BLaER1 treated with 17β-estradiol and CSF1 and Interleukin-3, amounts not matched to agents 10 nM and 100 nM (cell line): ENCODE results near the gene UGT1A5.

ENCODE experiments used
- H3K27ac ChIP-seq, 11 experiments: shearing (Covaris generic); formaldehyde crosslinking; 2 replicates each; pipeline ENCODE4 v1.8.1; 2022
- H3K27me3 ChIP-seq, 11 experiments: shearing (Covaris generic); formaldehyde crosslinking; 2 replicates each; pipeline ENCODE4 v1.8.1; 2022
- H3K36me3 ChIP-seq, 11 experiments: shearing (Covaris generic); formaldehyde crosslinking; 2 replicates each; pipeline ENCODE4 v1.8.1; 2022
- H3K4me1 ChIP-seq, 10 experiments: shearing (Covaris generic); formaldehyde crosslinking; 2 replicates each; pipeline ENCODE4 v1.8.1; 2022
- H3K4me2 ChIP-seq, 11 experiments: shearing (Covaris generic); formaldehyde crosslinking; 2 replicates each; pipeline ENCODE4 v1.8.1; 2022
- H3K4me3 ChIP-seq, 10 experiments: shearing (Covaris generic); formaldehyde crosslinking; 2 replicates each; pipeline ENCODE4 v1.8.1; 2022
- H3K9ac ChIP-seq, 11 experiments: shearing (Covaris generic); formaldehyde crosslinking; 2 replicates each; pipeline ENCODE4 v1.8.1; 2022
- H3K9me3 ChIP-seq, 11 experiments: shearing (Covaris generic); formaldehyde crosslinking; replicated peaks in 1 of 11; 2 replicates each; pipeline ENCODE4 v1.8.1; 2022
- H4K20me1 ChIP-seq, 11 experiments: shearing (Covaris generic); formaldehyde crosslinking; 2 replicates each; pipeline ENCODE4 v1.8.1; 2022
- Cebpa-rat ChIP-seq, 11 experiments: shearing (Covaris generic); IDR thresholded peaks; 2 replicates each; pipeline ENCODE4 v1.8.1; 2022

Gene UGT1A5

DNA sequence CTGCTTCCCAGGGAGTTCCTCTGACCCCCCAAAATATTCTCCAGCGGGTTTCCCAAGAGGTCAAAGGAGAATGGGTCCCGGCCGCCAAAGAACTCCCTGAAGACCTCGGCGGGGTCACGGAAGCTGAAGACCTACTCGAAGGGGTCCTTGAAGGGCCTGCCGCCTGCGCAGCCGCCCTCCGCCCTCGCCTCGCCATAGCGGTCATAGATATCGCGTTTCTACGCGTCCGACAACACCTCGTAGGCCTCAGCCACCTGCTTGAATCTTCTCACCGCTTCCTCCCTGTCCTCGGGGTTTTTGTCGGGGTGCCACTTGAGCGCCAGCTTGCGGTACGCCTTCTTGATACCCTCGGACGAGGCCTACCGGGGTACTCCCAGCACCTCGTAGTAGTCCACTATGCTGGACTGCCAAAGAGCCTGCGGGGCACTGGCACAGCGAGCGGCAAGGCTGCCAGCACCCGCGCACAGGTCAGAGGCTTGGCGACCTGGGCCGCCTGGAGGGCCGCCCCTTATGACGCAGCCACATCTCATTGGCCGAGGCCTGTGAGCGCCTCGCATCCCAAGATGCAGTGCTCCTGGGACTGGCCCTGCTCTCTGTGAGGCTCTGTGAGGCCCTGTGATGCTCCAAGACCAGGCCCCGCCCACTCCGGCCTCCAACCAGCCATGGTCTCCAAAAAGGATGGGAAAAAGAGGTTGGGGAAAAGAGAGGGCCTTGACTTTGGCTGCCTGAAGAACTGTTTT is 42.3 kb downstream of the UGT1A5 start:
- Histone ChIP-seq H3K27me3 (no peaks in the 10 kb centered on the region), H4K20me1 (no peaks in the 10 kb centered on the region), H3K4me1 (no peaks in the 10 kb centered on the region), H3K36me3 (0 out of 22 replicates have a peak, but pooled peaks cover 0 to 4% (median 0%) of the 10 kb centered on the region in 11 experiments), H3K9ac (no peak overlapping the region), H3K4me2 (no peak overlapping the region), H3K27ac (no peak overlapping the region), H3K4me3 (no peak overlapping the region), H3K9me3 (peaks cover 32 to 47% (median 42%) of the 10 kb centered on the region in 11 experiments)
- no peak for TF ChIP-seq Cebpa-rat (IDR thresholded peaks at IDR 0.05)

- no peaks in the 10 kb centered on the region for H4K20me1 ChIP-seq
- no peak overlapping the region for H3K4me3 ChIP-seq
- no peak overlapping the region for H3K9ac ChIP-seq
- H3K27ac ChIP-seq: no peak overlapping the region
- H3K9me3 ChIP-seq: peaks cover 17 to 32% (median 27%) of the 10 kb centered on the region in 11 experiments
- no peak overlapping the region for H3K4me2 ChIP-seq
- H3K4me1 ChIP-seq: no peaks in the 10 kb centered on the region
- TF ChIP-seq Cebpa-rat (IDR thresholded peaks at IDR 0.05): no peak
- no peaks in the 10 kb centered on the region for H3K27me3 ChIP-seq
- no peaks in the 10 kb centered on the region for H3K36me3 ChIP-seq
Measured at GRCh38 chr2:233756429-233757081, 43.8 kb downstream of the UGT1A5 start.

GRCh38 chr2:233758141-233758540 is 45.4 kb downstream of the UGT1A5 start:
- no peak overlapping the region for H3K27ac ChIP-seq
- no peak overlapping the region for H3K4me2 ChIP-seq
- no peak overlapping the region for H3K4me3 ChIP-seq
- peaks cover 6 to 16% (median 12%) of the 10 kb centered on the region in 11 experiments; a peak in 18 of 22 replicates for H3K9me3 ChIP-seq
- no peaks in the 10 kb centered on the region for H3K36me3 ChIP-seq
- no peak overlapping the region for H3K9ac ChIP-seq
- H3K27me3 ChIP-seq: no peaks in the 10 kb centered on the region
- TF ChIP-seq Cebpa-rat (IDR thresholded peaks at IDR 0.05): no peak
- H4K20me1 ChIP-seq: no peaks in the 10 kb centered on the region
- no peaks in the 10 kb centered on the region for H3K4me1 ChIP-seq

DNA sequence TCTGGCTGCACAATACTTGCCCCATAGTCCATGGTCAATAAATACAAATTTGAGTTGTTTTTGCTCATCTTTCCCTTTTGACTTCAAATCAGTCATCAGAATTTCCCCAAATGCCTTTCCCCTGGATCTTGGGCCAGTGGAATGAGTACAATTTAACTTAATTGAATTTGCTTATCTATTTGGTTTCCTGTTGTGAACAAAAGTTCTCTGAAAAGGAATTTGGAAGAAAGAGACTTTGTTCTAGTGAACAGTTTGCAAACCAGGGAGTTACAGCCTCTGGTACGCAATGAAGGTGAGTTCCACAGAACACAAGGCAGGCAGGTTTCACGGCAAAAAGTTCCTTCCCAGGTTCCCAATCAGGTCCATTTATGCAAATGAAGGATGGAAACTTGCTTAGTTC is 46.1 kb downstream of the UGT1A5 start:
- Histone ChIP-seq H3K27me3 (no peaks in the 10 kb centered on the region), H3K4me2 (no peak overlapping the region), H4K20me1 (no peaks in the 10 kb centered on the region), H3K9ac (no peak overlapping the region), H3K9me3 (peaks cover 5 to 12% (median 7%) of the 10 kb centered on the region in 11 experiments; a peak in 17 of 22 replicates), H3K36me3 (no peaks in the 10 kb centered on the region), H3K4me1 (peaks cover 0 to 6% (median 0%) of the 10 kb centered on the region in 10 experiments; a peak in 7 of 20 replicates), H3K4me3 (no peak overlapping the region), H3K27ac (no peak overlapping the region)
- no peak for TF ChIP-seq Cebpa-rat (IDR thresholded peaks at IDR 0.05)

DNA sequence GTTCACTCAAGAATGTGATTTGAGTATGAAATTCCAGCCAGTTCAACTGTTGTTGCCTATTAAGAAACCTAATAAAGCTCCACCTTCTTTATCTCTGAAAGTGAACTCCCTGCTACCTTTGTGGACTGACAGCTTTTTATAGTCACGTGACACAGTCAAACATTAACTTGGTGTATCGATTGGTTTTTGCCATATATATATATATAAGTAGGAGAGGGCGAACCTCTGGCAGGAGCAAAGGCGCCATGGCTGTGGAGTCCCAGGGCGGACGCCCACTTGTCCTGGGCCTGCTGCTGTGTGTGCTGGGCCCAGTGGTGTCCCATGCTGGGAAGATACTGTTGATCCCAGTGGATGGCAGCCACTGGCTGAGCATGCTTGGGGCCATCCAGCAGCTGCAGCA is 47.3 kb downstream of the UGT1A5 start, which contains the start of gene UGT1A1:
Gene UGT1A1 (plus strand): TSS at position 228 of the 400 bp plus-strand sequence. CDS start 18 bp downstream, at position 246.
- H3K27ac ChIP-seq: no peak within 1 kb of the TSS
- no peak within 1 kb of the TSS for H3K9ac ChIP-seq
- no peaks in the 10 kb centered on the region for H3K36me3 ChIP-seq
- H3K4me1 ChIP-seq: peaks cover 0 to 18% (median 0%) of the 10 kb centered on the region in 10 experiments; a peak in 8 of 20 replicates
- no peak within 1 kb of the TSS for H3K4me2 ChIP-seq
- H3K4me3 ChIP-seq: no peak within 1 kb of the TSS
- no peak for TF ChIP-seq Cebpa-rat (IDR thresholded peaks at IDR 0.05)
- H4K20me1 ChIP-seq: no peaks in the 10 kb centered on the region
- H3K27me3 ChIP-seq: no peaks in the 10 kb centered on the region
- H3K9me3 ChIP-seq: peaks cover 0 to 8% (median 3%) of the 10 kb centered on the region in 11 experiments; a peak in 15 of 22 replicates

DNA sequence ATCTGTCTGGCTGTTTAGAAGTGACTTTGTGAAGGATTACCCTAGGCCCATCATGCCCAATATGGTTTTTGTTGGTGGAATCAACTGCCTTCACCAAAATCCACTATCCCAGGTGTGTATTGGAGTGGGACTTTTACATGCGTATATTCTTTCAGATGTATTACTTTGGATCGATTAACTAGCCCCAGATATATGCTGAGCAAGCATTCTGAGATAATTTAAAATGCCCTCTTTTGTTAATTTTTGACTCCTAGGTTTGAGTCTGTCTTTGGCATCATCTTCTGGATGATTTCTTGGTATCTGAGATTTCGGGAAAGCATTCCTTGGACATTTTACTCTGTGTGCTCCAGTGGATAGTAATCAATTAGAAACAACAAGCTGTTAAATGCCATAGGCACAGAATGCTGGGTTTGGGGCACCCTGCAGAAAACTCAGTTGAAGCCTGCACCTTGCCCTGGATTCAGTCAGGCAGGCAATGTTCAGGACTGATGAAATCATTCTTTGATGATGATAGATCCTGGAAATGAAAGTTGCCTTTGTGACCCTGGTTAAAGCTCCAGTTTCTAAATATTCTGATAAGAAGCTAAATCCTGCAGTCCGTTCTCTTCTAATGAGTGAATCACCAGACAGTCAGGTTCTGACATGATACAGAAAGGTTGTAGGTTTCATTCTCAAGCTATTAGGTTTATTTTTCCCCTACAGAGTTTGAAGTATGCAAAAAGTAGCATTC is 48.5 kb downstream of the UGT1A5 start:
- no peak overlapping the region for H3K9ac ChIP-seq
- no peak for TF ChIP-seq Cebpa-rat (IDR thresholded peaks at IDR 0.05)
- no peaks in the 10 kb centered on the region for H4K20me1 ChIP-seq
- H3K36me3 ChIP-seq: no peaks in the 10 kb centered on the region
- H3K4me2 ChIP-seq: no peak overlapping the region
- H3K4me1 ChIP-seq: peaks cover 0 to 19% (median 0%) of the 10 kb centered on the region in 10 experiments; a peak in 8 of 20 replicates
- no peak overlapping the region for H3K4me3 ChIP-seq
- H3K27me3 ChIP-seq: no peaks in the 10 kb centered on the region
- H3K9me3 ChIP-seq: peaks cover 0 to 7% (median 0%) of the 10 kb centered on the region in 11 experiments; a peak in 4 of 22 replicates
- no peak overlapping the region for H3K27ac ChIP-seq

GRCh38 chr2:233764264-233764663 is 51.6 kb downstream of the UGT1A5 start:
- H3K27me3 ChIP-seq: no peaks in the 10 kb centered on the region
- H3K4me3 ChIP-seq: no peak overlapping the region
- H3K27ac ChIP-seq: peak overlapping the region in 2 of 11 experiments; percentile 7 to 10; a peak in 1 of 22 replicates
- no peaks in the 10 kb centered on the region for H4K20me1 ChIP-seq
- H3K9ac ChIP-seq: no peak overlapping the region
- no peak for TF ChIP-seq Cebpa-rat (IDR thresholded peaks at IDR 0.05)
- no peaks in the 10 kb centered on the region for H3K36me3 ChIP-seq
- peaks cover 0 to 26% (median 0%) of the 10 kb centered on the region in 10 experiments; a peak in 8 of 20 replicates for H3K4me1 ChIP-seq
- H3K9me3 ChIP-seq: peaks cover 0 to 4% (median 0%) of the 10 kb centered on the region in 11 experiments; a peak in 2 of 22 replicates
- H3K4me2 ChIP-seq: peak overlapping the region in 4 of 11 experiments; percentile 38 to 72 (median 64); a peak in 7 of 22 replicates

DNA sequence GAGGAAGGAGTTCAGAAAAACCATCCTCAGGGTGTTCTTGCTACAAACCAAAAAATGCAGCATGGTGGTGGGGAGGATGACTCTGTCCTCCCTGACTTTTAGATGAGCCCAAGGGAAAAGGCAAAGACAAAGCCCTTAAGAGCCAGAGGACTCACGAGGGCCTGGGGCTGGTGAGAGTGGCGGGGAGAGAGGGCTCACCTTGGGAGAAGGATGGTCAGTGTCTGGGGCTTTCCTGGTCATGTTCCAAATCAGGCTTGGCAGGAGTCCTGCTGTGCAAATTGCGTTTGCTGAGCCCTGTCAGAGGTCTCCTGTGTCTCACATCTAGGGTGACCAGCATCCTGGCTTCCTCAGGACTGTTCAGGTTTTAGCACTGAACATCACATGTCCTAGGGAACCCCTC is 52.1 kb downstream of the UGT1A5 start:
- H4K20me1 ChIP-seq: no peaks in the 10 kb centered on the region
- H3K4me3 ChIP-seq: no peak overlapping the region
- TF ChIP-seq Cebpa-rat (IDR thresholded peaks at IDR 0.05): no peak
- peak overlapping the region in 4 of 11 experiments; percentile 38 to 72 (median 64); a peak in 7 of 22 replicates for H3K4me2 ChIP-seq
- no peaks in the 10 kb centered on the region for H3K27me3 ChIP-seq
- H3K27ac ChIP-seq: peak overlapping the region in 2 of 11 experiments; percentile 7 to 10; a peak in 1 of 22 replicates
- H3K9me3 ChIP-seq: 0 out of 22 replicates have a peak, but pooled peaks cover 0 to 4% (median 0%) of the 10 kb centered on the region in 11 experiments
- no peak overlapping the region for H3K9ac ChIP-seq
- H3K4me1 ChIP-seq: peaks cover 0 to 26% (median 0%) of the 10 kb centered on the region in 10 experiments; a peak in 8 of 20 replicates
- no peaks in the 10 kb centered on the region for H3K36me3 ChIP-seq
